HG03039 (cell line): ENCODE results near the gene F8A3.
"Not testable (repeated sequence)": the region's sequence is repeated elsewhere in the genome, so short reads cannot be mapped to it uniquely, and the experiment has no call there.

Source experiments
- ATAC-seq: cut with Tn5 transposase; IDR thresholded peaks from one replicate; pipeline ENCODE4 v1.9.1; 2021; ENCODE audit warnings: mild to moderate bottlenecking, moderate library complexity; ENCODE audit not compliant: unreplicated experiment

Gene F8A3

GRCh38 chrX:155458471-155458870 is at the start of gene F8A3:
Gene F8A3 (minus strand): TSS chrX:155458620. CDS start chrX:155458600, 20 bp downstream.
- peak; percentile 70 for ATAC-seq

GRCh38 chrX:155505296-155505695 is 46.9 kb upstream of the F8A3 start:
- no peak for ATAC-seq

GRCh38 chrX:155495134-155495533 is 36.7 kb upstream of the F8A3 start:
- not testable (repeated sequence) for ATAC-seq

GRCh38 chrX:155491421-155491820 is 33.0 kb upstream of the F8A3 start:
- not testable (repeated sequence) for ATAC-seq

GRCh38 chrX:155477136-155477535 is 18.7 kb upstream of the F8A3 start:
- ATAC-seq = not testable (repeated sequence)

- not testable (repeated sequence) for ATAC-seq
These were observed 8.0 kb upstream of the F8A3 start for GRCh38 chrX:155466269-155466938.

GRCh38 chrX:155460501-155460900 is 2.1 kb upstream of the F8A3 start:
- not testable (repeated sequence) for ATAC-seq

GRCh38 chrX:155457761-155458447 is 516 bp downstream of the F8A3 start:
- peak; percentile 51 for ATAC-seq

GRCh38 chrX:155441097-155441496 is 17.3 kb downstream of the F8A3 start:
- ATAC-seq = no peak

- ATAC-seq = no peak
These were observed 22.7 kb downstream of the F8A3 start for GRCh38 chrX:155435744-155436112.

- ATAC-seq = no peak
These were observed 23.3 kb downstream of the F8A3 start for GRCh38 chrX:155434906-155435743.

GRCh38 chrX:155417769-155418168 is 40.7 kb downstream of the F8A3 start:
- no peak for ATAC-seq
